GM12875 (cell line): ENCODE data around the gene OR2M2.

Source experiments
- H3K4me3 ChIP-seq: one replicate; pipeline ENCODE4 v1.5.1; 2011; ENCODE audit warnings: low read depth, low read length, control low read depth
- CTCF ChIP-seq: IDR thresholded peaks from 2 replicates; pipeline ENCODE4 v1.5.1; 2011; ENCODE audit warnings: low read depth, mild to moderate bottlenecking, control low read depth, inconsistent platforms, low read length, moderate library complexity, borderline replicate concordance; ENCODE audit not compliant: insufficient read depth

OR2M2 gene

GRCh38 chr1:248174521-248174920, at the start of gene OR2M2:
Gene OR2M2 (plus strand): TSS chr1:248174821. CDS start chr1:248179986, 5,165 bp downstream.
- no peak for TF ChIP-seq CTCF
- no peak within 1 kb of the TSS for H3K4me3 ChIP-seq

GRCh38 chr1:248127653-248128052, 47.0 kb upstream of the OR2M2 start:
- TF ChIP-seq CTCF = no peak
- no peak overlapping the region for H3K4me3 ChIP-seq

- no peak for TF ChIP-seq CTCF
- no peak overlapping the region for H3K4me3 ChIP-seq
Observed at GRCh38 chr1:248136811-248137210, 37.8 kb upstream of the OR2M2 start.

GRCh38 chr1:248140846-248141245, 33.8 kb upstream of the OR2M2 start:
- no peak overlapping the region for H3K4me3 ChIP-seq
- no peak for TF ChIP-seq CTCF

GRCh38 chr1:248143311-248143710, 31.3 kb upstream of the OR2M2 start:
- TF ChIP-seq CTCF = no peak
- no peak overlapping the region for H3K4me3 ChIP-seq

- no peak within 1 kb of the TSS for H3K4me3 ChIP-seq
- no peak for TF ChIP-seq CTCF
Observed at GRCh38 chr1:248144513-248145198, 30.0 kb upstream of the OR2M2 start, which contains the start of gene OR2M5. Gene OR2M5 (plus strand): TSS chr1:248145148. CDS start chr1:248145148, 0 bp downstream.

- TF ChIP-seq CTCF = 0 out of 2 replicates have a peak, but pooled peaks have one; percentile 10
- no peak overlapping the region for H3K4me3 ChIP-seq
Observed at GRCh38 chr1:248152056-248152827, 22.4 kb upstream of the OR2M2 start.
